Activated B cell treated with CpG ODN at 0.5 μM for 24 hours (primary cell): Measurements from ENCODE around the gene DUSP2. TPM values are rescaled to one million over a fixed set of nuclear protein-coding genes. Genes with fewer than 3 reads are reported as not detected.

Experiments
- ATAC-seq: fragments of 200-7000 bp; cut with Tn5 transposase; one replicate; pipeline ENCODE4 v1.10.0; 2021; ENCODE audit warnings: low read depth, mild to moderate bottlenecking, moderate library complexity
- CTCF ChIA-PET: fragments of 350-600 bp; sonication (Branson Sonifier 250); formaldehyde crosslinking; loops from one replicate; lab custom pipeline; 2021; ENCODE audit warnings: antibody characterized with exemption; lab: Charles Lee
- POLR2A ChIA-PET: fragments of 350-600 bp; sonication (Branson Sonifier 250); formaldehyde crosslinking; loops from one replicate; lab custom pipeline; 2021; ENCODE audit warnings: antibody characterized with exemption; lab: Charles Lee
- DNase-seq: peaks from one replicate; pipeline ENCODE4 v3.0.0; 2022
- H3K27ac Mint-ChIP-seq: one replicate; pipeline ENCODE4 v1.8.0; 2020; ENCODE audit warnings: mixed read lengths
- H3K27me3 Mint-ChIP-seq: one replicate; pipeline ENCODE4 v1.8.0; 2021; ENCODE audit warnings: mixed read lengths
- H3K36me3 Mint-ChIP-seq: one replicate; pipeline ENCODE4 v1.8.0; 2021; ENCODE audit warnings: low read depth, mixed read lengths
- H3K4me1 Mint-ChIP-seq: one replicate; pipeline ENCODE4 v1.8.0; 2021; ENCODE audit warnings: mixed read lengths
- H3K4me3 Mint-ChIP-seq: one replicate; pipeline ENCODE4 v1.8.0; 2020; ENCODE audit warnings: mild to moderate bottlenecking, mixed read lengths
- H3K9me3 Mint-ChIP-seq: one replicate; pipeline ENCODE4 v1.8.0; 2020; ENCODE audit warnings: mixed read lengths
- intact Hi-C: fragments of 100-400 bp; cut with micrococcal nuclease; formaldehyde crosslinking; loops from one replicate; pipeline ENCODE4 v1.15.1; 2024
- total RNA-seq: library from RNA; stranded (reverse); gene quantifications from 2 replicates; pipeline ENCODE4 v1.2.3, GENCODE V29; 2022
- TF ChIP-seq, protein P1 (sequence below): fragments of 200-600 bp; IDR thresholded peaks from one replicate; pipeline ENCODE4 v1.8.0; 2022; ENCODE audit warnings: antibody characterized with exemption, mild to moderate bottlenecking

DUSP2 gene
- total RNA-seq, 1 donor from 2014 or later, result 118 TPM

DNA sequence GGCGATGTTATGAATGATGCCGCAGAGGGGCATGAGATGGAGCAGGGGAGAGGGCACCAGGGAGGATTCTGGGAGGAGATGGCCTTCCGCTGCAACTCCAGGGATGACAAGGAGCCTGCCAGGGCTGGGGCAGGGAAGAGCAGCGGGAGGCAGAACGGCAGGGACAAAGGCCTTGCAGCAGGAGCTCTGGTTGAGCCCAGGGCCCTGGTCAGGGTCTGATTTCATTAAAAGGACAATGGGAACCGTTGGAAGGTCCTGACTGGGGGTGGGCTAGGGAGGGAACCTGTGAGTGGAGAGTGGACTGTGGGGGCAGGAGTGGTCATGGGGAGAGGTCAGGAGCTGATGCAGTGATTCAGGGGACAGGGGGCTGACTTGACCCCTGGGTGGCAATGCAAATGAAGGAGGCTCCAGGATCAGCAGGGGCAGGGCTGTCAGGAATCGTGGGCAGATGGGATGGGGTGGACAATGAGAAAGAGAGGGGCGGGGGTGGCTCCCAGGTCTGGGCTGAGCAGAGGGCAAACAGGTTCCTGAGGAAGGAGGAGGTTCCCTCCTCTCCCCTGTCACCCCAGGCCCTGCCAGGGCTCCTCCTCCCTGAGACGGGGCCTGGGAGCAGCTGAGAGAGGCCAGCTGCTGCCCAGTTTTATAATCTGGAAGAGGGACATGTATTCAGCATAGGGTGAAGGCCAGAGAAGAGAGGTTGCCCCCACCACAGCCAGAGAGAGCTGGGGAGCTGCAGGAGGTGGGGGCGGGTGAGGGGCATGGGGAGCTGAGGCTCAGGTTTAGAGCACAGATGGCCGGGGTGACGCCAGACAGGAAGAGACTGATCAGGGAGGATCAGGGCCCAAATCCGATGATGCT lies 7.3 kb upstream of the DUSP2 start:
- peak overlapping the region; percentile 1 for H3K27ac Mint-ChIP-seq
- H3K9me3 Mint-ChIP-seq, result no peaks in the 10 kb centered on the region
- peaks cover 59% of the 10 kb centered on the region for H3K4me1 Mint-ChIP-seq

DNA sequence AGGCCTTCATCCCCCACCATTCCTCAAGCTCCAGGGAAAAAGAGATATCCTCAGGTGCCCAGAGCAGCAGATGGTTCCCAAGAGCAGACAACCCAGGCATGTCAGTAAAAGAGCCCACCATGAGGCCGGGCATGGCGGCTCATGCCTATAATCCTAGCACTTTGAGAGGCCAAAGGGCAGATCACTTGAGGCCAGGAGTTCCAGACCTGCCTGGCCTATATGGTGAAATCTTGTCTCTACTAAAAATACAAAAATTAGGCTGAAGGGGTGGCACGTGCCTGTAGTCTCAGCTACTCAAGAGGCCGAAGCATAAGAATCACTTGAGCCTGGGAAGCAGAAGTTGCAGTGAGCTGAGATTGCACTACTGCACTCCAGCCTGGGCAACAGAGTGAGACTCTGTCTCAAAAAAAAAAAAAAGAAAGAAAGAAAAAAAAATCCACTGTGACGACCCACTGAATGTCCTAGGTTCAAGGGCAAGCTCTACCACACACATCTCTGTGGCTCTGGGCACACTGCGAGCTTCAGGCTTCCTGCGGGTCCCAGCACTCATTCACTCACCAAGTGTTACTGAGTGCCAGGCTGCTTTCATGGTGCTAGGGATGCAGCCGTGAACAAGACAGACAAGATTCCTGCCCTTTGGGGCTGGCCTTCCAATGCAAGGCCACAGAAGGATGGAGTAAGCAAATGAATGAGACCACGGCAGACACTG lies 6.5 kb upstream of the DUSP2 start:
- no peak for DNase-seq
- ATAC-seq, result no peak
- TF ChIP-seq, protein P1, sequence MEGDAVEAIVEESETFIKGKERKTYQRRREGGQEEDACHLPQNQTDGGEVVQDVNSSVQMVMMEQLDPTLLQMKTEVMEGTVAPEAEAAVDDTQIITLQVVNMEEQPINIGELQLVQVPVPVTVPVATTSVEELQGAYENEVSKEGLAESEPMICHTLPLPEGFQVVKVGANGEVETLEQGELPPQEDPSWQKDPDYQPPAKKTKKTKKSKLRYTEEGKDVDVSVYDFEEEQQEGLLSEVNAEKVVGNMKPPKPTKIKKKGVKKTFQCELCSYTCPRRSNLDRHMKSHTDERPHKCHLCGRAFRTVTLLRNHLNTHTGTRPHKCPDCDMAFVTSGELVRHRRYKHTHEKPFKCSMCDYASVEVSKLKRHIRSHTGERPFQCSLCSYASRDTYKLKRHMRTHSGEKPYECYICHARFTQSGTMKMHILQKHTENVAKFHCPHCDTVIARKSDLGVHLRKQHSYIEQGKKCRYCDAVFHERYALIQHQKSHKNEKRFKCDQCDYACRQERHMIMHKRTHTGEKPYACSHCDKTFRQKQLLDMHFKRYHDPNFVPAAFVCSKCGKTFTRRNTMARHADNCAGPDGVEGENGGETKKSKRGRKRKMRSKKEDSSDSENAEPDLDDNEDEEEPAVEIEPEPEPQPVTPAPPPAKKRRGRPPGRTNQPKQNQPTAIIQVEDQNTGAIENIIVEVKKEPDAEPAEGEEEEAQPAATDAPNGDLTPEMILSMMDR, result no peak

More for the DNA sequence above, 7.3 kb upstream of the DUSP2 start:
- TF ChIP-seq, protein P1, result no peak
- intact Hi-C loops, result no loop called here
- DNase-seq, result no peak
- Mint-ChIP-seq H3K4me3 (no peak overlapping the region), H3K27me3 (no peaks in the 10 kb centered on the region), H3K36me3 (no peaks in the 10 kb centered on the region)
- no peak for ATAC-seq
- CTCF ChIA-PET, result interaction anchor here (2.2 to 5.3 kb wide), 2 partner anchors 14 to 22 kb away, joined by 5 to 40 read pairs; no protein-coding TSS in a partner anchor
- POLR2A ChIA-PET, result interaction anchor here (0.6 to 1.4 kb wide), 4 partner anchors 9 to 170 kb away, joined by 4 to 6 read pairs (median 6); partner anchors contain the start of gene ASTL

DNA sequence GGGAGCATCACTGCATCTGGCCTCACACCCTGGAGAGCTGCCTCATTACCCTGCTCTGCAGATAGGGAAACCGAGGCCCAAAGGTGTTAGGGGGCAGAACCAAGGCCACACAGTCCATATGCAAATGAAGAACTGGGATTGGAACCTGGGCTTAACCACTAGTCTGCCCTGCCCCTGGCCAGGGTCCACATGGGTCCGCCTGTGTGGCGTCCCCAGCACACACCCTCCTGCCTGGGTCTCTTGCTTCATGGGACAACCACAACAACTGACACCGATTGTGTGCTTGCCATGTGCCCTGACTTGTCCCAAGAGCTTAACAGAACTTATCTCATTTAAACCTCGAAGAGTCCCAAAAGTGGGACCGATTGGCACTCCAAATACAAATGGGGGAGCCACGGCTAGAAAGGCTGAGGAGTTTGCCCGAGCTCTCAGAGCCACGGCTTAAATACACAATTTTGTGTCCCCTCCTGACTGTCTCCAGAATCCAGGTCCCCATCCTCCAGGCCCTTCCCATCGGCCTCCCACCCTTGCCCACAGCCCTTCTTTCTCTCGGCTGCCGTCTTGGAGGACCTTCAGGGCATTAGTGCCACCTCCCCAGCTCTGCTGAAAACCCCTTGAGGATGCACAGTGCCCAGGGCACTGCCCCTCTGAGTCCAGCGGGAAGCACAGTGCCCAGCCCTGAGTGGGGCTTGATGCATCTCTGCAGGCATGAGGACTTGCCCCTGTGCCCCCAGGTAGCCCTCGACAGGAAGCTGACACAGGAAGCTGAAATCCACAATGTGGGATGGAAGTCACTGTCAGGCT lies 5.8 kb upstream of the DUSP2 start:
- CTCF ChIA-PET, result interaction anchor here (0.6 to 5.3 kb wide), 4 partner anchors 12 to 34 kb away, joined by 3 to 40 read pairs (median 4); no protein-coding TSS in a partner anchor
- POLR2A ChIA-PET, result interaction anchor here (1.0 to 10.1 kb wide), 4 partner anchors 7 to 84 kb away, joined by 3 to 210 read pairs (median 6); partner anchors contain the start of gene ASTL
- H3K4me3 Mint-ChIP-seq, result no peak overlapping the region
- H3K27ac Mint-ChIP-seq, result peak overlapping the region; percentile 35
- TF ChIP-seq, protein P1, result no peak
- ATAC-seq (no peak), DNase-seq (no peak)
- peaks cover 58% of the 10 kb centered on the region for H3K4me1 Mint-ChIP-seq
- H3K9me3 Mint-ChIP-seq, result no peaks in the 10 kb centered on the region
- no peaks in the 10 kb centered on the region for H3K36me3 Mint-ChIP-seq
- intact Hi-C loops, result no loop called here
- no peaks in the 10 kb centered on the region for H3K27me3 Mint-ChIP-seq

More for the DNA sequence above, 6.5 kb upstream of the DUSP2 start:
- Mint-ChIP-seq H3K27ac (peak overlapping the region; percentile 1), H3K27me3 (no peaks in the 10 kb centered on the region), H3K36me3 (no peaks in the 10 kb centered on the region), H3K9me3 (no peaks in the 10 kb centered on the region), H3K4me1 (peaks cover 59% of the 10 kb centered on the region), H3K4me3 (no peak overlapping the region)
- intact Hi-C loops, result no loop called here
- ChIA-PET CTCF (interaction anchor here (0.6 to 5.3 kb wide), 4 partner anchors 11 to 35 kb away, joined by 3 to 40 read pairs (median 4); no protein-coding TSS in a partner anchor), POLR2A (interaction anchor here (1.1 to 1.4 kb wide), 3 partner anchors 8 to 22 kb away, joined by 4 to 6 read pairs (median 6); partner anchors contain the start of gene ASTL)

DNA sequence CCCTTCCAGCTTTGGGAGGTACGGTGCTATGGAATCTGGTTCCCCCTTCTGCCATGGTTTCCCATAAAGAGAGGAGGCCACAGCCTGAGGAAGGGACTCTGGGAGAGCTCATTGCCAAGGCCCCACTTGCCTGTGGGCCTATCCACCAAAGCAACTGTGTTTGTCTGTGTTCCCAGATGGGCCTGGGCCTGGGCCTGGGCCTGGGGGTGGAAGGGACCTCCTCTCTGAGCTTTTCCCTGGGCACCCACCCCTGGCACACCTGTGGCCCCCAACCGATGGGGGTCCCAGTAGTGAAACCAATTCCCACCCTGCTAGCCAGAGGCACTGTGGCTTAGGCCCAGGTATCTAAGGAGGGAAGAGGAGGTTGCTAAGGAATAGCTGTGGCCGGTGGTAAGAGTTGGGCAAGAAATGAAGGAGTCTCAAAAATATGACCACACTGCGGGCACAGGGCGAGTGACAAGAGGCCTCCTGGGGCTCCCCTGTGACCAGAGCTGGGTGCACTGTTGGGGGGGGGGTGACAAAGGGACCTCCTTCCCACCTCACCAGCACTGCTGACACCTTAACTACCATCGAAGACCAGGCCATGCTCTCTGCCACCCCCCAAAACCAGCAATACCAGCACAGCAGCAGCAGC lies 4.9 kb upstream of the DUSP2 start:
- ATAC-seq, result no peak
- no peak overlapping the region for H3K4me3 Mint-ChIP-seq
- no peaks in the 10 kb centered on the region for H3K36me3 Mint-ChIP-seq
- ChIA-PET CTCF (interaction anchor here (1.2 to 5.3 kb wide), 2 partner anchors 11 to 25 kb away, joined by 3 to 40 read pairs; no protein-coding TSS in a partner anchor), POLR2A (interaction anchor here (0.7 to 14.1 kb wide), 5 partner anchors 8 to 137 kb away, joined by 3 to 534 read pairs (median 15); no protein-coding TSS in a partner anchor)
- TF ChIP-seq, protein P1, result no peak
- intact Hi-C loops, result no loop called here
- H3K9me3 Mint-ChIP-seq, result no peaks in the 10 kb centered on the region
- no peaks in the 10 kb centered on the region for H3K27me3 Mint-ChIP-seq
- DNase-seq, result peak; percentile 15
- H3K27ac Mint-ChIP-seq, result peak overlapping the region; percentile 35
- peaks cover 55% of the 10 kb centered on the region for H3K4me1 Mint-ChIP-seq
